ENCODE results near the gene MAP3K14.
A peak's percentile ranks its signal among the peaks of the same experiment; 100 is the strongest.
"Not testable (repeated sequence)": the region's sequence is repeated elsewhere in the genome, so short reads cannot be mapped to it uniquely, and the experiment has no call there.

The MAP3K14 gene

DNA sequence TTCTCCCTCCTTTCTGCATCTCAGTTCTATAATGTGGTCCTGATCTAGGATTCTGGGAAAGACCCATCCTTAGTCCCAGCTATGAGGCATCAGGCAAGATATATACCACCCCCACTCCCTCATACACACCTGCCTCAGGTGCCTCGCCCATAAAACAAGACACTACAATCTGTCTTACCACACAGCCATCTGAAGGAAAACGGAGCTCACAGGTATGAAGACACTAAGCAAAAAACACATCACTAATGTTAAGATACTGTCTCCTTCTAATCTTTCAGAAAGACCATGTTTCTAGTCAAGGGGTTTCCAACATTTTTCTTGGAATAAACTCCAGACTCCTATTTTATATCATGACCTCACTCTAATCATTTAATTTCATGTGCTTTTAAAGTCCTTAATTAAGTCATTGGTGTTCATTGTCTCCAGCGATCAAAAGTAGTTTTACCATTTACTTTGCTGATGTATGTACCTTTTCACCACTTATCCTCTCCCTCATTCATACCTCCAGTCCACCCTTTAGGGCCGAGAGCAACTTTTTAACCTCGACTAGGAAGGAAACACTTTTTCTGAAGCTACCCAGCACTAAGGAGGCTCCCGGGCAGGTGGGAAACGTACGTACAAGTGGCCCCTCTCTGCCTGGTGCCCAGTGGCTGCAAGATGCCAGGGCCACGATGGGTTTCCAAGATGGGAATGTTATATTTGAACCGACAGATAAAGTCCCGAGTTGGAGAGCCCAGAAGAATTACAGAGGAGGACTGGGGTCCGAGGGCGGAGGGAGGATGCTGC lies 979 bp downstream of the MAP3K14 start:
- DNase-seq (ENCODE audit: low read depth in 2 of 2): no peak

DNA sequence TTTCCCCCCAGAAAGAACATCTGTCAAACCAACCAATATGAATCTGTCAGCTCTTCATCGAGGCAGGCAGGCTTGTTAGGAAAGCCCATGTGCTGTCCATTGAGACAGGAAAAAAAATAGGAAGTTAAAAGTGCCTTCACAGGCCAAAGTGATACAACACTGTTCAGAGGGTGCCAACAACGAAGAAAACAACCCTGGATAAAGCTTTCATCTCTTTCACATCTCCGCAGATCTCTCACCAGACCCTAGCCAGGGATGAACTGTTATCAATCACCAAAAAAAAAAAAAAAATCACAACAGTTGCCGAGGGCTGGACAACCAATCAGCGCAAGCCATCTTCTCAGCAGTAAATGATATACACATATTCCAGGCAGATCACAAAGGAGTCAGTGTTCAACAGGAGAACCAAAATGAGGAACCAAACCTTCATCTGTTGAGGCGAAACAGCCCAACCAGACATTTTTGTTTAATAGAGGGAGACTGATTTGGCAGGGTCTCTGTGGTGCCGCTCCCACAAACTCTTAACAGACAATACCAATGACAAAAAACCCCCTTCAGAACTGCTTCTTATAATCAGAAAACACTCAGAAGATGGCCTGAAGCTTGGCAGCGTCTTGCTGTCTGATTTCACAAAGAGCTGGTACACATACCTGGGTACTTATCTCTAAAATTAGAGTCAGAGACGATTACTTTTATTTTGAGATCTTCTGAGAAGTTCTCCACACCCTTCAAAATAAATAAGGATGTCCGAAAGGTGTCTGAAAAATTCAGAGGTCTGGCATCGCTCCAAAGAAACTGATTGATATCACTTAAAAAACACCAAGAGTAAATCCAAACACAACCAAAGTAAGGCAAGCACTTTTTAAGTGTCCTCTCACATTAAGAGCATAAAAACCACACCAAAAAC lies 1.8 kb downstream of the MAP3K14 start:
- DNase-seq (ENCODE audit: low read depth in 2 of 2): no peak

- DNase-seq (ENCODE audit: low read depth in 2 of 2): no peak
These were observed 2.7 kb downstream of the MAP3K14 start for GRCh38 chr17:45313996-45314740.

DNA sequence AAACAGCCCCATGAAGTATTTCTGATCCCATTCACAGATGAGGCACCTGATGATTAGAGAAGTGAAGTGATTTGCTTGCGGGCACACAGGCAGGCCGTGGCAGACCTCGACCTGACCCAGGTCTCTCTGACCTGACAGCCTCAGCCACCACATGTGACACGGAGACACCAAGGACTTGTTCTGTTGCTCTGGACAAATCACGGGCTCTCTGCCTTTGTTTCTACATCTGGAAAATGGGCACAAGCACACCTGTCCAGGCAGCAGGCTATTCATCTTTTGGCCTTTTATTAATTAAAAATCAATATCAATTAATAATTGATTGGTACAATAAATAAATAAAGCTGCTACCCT lies 3.4 kb downstream of the MAP3K14 start:
- DNase-seq (ENCODE audit: low read depth in 2 of 2): no peak

DNA sequence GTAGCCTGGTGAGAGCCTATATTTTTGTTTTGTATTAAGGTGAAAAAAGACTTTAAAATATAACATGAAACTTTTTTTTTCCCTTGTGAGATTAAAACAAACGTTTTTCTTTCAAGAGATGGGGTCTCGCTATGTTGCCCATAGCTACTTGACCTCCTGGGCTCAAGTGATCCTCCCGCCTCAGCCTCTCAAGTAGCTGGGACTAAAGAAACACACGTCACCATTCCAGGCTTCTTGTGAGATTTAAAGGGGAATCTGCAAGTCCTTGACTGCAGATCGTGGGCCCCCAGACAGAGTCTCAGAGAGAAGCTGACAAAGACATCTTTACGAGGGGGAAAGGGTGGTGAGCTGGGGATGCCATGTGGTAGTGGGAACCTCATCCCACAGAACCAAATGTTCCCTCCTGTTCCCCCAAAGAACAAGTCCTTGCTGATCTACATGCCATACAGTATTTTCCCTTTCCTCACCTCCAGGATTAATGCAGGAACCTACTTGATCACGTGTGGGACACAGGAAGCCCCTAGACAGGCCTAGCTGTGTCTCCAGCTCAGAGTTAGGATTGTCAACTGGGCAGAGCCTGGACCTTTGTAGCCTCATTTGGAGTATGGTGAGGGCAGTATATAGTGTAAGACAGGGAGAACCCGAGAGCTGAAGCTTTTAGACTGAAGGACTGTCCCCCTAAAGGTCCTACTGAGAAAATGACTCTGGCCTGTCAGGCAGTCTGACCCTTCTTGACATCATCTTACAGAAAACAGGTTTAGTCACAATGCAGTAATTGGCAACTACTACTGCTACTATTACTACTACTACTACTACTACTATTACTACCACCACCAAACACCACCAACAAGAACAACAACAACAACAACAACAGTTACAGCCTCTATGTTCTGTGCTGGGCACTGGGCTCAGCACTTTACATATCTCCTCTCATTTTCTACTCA lies 4.1 kb downstream of the MAP3K14 start:
- DNase-seq (ENCODE audit: low read depth in 2 of 2): no peak

- DNase-seq (ENCODE audit: low read depth in 2 of 2): peak; percentile 69 to 85
These were observed 4.9 kb downstream of the MAP3K14 start for GRCh38 chr17:45311760-45312476.

GRCh38 chr17:45311401-45311759 lies 5.4 kb downstream of the MAP3K14 start:
- DNase-seq (ENCODE audit: low read depth in 2 of 2): no peak

GRCh38 chr17:45310380-45311324 lies 6.2 kb downstream of the MAP3K14 start:
- no peak for DNase-seq (ENCODE audit: low read depth in 2 of 2)

GRCh38 chr17:45309400-45309799 lies 7.4 kb downstream of the MAP3K14 start:
- no peak for DNase-seq (ENCODE audit: low read depth in 2 of 2)

DNA sequence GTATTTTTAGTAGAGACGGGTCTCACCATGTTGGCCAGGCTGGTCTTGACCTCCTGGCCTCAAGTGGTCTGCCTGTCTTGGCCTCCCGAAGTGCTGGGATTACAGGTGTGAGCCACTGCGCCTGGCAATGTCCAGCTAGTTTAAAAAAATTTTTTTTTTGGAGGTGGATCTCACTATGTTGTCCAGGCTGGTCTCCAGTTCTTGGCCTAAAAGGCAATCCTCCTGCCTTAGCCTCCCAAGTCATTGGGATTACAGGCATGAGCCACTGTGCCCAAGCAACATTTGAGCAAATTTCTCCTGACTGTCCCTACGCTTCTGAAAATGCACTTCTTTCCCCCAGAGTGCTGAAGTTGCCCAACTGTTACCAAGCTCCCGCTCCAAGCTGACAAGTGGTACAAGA lies 8.0 kb downstream of the MAP3K14 start:
- no peak for DNase-seq (ENCODE audit: low read depth in 2 of 2)

DNA sequence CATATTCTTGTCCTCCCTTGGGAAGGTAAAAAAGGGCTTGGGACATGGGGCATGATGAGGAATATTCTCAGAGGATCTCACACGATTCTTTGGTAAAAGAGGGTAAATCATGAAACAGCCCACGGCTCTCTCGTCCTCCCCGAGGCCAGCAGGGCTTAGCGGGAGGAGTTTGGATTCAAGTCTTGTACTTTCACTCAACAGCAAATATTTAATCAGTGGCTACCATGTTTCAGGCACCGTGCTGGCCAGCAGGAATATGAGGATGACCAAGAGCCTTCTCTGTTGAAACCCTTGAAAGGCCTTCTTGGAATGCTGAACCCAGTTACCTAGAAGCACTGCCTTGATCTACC lies 8.8 kb downstream of the MAP3K14 start:
- DNase-seq (ENCODE audit: low read depth in 2 of 2): no peak

DNA sequence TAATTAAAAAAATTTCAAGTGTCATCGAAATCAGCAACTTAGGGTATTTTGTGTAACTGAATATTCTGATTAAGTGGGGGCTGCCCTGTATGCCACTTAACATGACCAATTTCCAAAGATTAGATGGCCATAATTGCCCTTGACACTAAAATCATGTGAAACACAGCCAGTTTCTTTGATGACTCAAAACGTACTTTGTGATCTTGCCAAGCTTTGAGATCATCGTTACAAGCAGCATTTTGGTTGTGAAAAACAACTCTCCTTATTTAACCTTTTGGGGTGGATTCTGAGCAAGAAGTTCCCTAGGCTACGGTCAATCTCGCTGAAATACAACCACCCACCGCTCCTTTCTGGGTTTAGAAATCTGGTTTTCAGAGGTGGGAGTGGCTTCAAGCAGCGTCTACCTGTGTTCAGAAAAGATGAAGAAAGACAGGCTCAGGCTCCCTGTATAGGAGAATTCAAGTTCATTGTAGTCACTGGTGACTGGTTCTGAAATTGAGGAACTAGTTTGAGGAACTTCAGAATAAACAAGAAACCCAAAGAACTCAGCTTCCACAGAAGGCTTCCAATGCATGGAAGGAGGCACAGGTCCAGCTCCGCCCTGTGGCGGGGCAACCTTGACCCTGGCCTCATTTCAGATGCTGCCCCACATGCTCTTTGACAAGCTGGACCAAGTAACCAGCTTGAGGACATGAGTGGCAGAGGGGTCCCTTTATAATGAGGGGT lies 9.4 kb downstream of the MAP3K14 start:
- DNase-seq (ENCODE audit: low read depth in 2 of 2): peak in 1 of 2 donors; percentile 55

GRCh38 chr17:45306623-45307022 lies 10.2 kb downstream of the MAP3K14 start:
- no peak for DNase-seq (ENCODE audit: low read depth in 2 of 2)

GRCh38 chr17:45306094-45306493 lies 10.7 kb downstream of the MAP3K14 start:
- DNase-seq (ENCODE audit: low read depth in 2 of 2): no peak

DNA sequence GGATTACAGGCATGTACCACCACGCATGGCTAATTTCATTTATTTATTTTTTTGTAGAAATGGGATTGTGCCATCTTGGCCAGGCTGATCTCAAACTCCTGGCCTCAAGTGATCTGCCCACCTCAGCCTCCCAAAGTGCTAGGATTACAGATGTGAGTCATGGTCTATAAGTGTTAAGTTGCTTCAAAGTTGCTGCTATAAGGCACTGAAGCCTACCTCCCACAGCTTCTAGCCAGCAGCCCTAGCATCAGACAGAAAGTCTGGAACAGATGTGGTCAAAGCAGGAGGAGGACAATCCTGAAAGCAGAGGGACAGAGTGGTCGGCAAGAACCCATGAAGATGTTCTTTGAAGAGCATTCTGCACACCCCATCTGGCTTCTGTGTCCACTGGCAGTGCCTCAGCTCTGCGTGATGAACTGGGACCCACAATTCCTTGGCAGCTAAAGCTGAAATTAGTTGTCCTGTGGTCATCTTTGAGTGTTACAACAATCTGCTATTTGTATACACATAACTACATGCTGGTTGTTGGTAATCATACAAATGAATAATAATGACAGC lies 11.2 kb downstream of the MAP3K14 start:
- DNase-seq (ENCODE audit: low read depth in 2 of 2): no peak

DNA sequence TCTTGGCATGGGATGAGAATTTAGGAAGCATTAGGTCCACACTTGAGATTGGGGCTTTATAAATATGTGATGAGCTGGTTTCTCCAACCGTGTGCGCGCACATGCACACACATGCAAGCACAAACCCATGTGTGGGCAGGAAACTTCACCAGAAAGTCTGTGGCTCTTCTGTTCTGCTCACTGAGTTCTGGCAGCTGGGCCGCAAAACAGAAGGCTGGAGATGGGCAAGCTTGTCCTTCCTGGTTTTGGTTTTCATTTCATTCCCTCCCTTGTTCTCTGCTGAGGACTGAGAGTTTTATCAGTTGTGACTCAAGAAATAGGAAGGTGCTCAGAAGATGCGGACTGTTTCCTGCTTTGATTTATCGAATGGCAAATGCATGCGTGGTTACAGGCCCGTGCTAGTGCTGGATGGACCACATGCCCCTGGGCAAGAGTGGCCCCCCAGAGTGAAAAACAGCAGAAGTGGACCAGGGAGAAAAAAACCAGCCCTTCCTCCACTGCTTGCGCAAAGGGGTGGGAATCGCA lies 14.1 kb downstream of the MAP3K14 start:
- no peak for DNase-seq (ENCODE audit: low read depth in 2 of 2)

DNA sequence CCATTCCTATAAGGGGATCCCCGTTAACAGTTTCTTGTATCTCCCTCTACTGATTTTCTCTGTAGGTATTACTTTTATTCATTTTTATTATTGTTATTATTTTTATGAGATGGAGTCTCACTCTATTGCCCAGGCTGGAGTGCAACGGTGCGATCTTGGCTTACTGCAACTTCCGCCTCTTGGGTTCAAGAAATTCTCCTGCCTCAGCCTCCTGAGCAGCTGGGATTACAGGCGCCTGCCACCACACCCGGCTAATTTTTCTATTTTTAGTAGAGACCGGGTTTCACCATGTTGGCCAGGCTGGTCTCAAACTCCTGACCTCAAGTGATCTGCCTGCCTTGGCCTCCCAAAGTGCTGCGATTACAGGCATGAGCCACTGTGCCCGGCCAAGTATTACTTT lies 14.6 kb downstream of the MAP3K14 start:
- not testable (repeated sequence) for DNase-seq (ENCODE audit: low read depth in 2 of 2)

GRCh38 chr17:45301674-45302073 lies 15.1 kb downstream of the MAP3K14 start:
- no peak for DNase-seq (ENCODE audit: low read depth in 2 of 2)
